GM19395 (cell line): Measurements from ENCODE around the gene RNF10.
"Not testable (repeated sequence)": the region's sequence is repeated elsewhere in the genome, so short reads cannot be mapped to it uniquely, and the experiment has no call there.

Experiments
- ATAC-seq: cut with Tn5 transposase; IDR thresholded peaks from one replicate; pipeline ENCODE4 v1.9.1; 2021; ENCODE audit warnings: mild to moderate bottlenecking, moderate library complexity; ENCODE audit not compliant: unreplicated experiment

RNF10 gene

DNA sequence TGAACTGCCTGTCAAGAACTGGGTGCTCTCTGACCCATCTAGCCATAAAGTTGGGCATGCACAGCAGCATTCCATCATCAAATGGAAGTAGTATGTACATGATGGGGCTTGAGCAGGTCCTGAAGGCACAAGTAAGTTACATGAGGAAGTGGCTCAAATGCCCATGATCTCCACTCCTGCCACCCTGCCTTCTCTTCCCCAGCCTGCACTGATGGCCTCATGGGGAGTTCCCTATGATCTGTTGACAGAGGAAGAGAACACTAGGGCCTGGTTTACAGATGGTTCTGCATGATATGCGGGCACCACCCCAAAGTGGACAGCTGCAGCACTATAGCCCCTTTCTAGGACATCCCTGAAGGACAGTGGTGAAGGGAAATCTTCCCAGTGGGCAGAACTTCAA lies 77.4 kb downstream of the RNF10 start:
- ATAC-seq: not testable (repeated sequence)

DNA sequence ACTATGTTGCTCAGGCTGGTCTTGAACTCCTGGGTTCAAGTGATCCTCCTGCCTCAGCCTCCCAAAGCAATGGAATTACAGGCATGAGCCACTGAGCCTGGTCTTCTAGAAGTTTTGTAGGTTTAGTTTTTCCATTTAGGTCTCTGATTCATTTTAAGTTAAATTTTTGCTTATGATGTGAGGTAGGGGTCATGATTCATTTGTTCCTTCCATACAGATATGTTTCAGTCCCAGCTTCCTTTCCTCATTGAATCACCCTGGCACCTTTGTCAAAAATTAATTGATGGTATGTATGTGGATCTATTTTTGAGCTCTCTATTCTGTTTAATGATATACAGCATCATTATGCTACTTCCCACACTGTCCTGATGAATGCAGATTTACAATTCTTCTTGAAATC lies 80.7 kb downstream of the RNF10 start:
- ATAC-seq: no peak

DNA sequence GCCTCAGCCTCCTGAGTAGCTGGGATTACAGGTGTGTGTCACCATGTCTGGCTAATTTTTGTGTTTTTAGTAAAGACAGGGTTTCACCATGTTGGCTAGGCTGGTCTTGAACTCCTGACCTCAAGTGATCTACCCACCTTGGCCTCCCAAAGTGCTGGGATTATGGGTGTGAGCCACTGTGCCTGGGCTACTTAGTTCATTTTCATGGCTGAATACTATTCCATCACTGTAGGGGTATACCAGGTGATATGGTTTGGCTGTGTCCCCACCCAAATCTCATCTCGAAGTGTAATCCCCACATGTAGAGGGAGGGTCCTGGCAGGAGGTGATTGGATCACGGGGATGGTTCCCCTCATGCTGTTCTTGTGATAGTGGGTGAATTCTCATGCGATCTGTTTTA lies 83.0 kb downstream of the RNF10 start:
- ATAC-seq: not testable (repeated sequence)

DNA sequence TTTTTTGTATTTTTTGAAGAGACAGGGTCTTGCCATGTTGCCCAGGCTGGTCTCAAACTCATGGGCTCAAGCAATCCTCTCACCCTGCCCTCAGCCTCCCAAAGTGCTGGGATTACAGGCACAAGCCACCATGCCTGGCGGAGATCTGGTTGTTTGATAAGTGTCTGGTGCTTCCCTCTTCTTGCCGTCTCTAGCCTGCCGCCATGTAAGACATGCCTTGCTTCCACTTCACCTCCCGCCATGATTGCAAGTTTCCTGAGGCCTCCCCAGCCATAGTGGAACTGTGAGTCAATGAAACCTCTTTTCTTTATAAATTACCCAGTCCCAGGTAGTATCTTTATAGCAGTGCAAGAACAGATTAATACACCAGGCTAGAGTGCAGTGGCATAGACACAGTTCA lies 83.6 kb downstream of the RNF10 start:
- ATAC-seq: not testable (repeated sequence)

DNA sequence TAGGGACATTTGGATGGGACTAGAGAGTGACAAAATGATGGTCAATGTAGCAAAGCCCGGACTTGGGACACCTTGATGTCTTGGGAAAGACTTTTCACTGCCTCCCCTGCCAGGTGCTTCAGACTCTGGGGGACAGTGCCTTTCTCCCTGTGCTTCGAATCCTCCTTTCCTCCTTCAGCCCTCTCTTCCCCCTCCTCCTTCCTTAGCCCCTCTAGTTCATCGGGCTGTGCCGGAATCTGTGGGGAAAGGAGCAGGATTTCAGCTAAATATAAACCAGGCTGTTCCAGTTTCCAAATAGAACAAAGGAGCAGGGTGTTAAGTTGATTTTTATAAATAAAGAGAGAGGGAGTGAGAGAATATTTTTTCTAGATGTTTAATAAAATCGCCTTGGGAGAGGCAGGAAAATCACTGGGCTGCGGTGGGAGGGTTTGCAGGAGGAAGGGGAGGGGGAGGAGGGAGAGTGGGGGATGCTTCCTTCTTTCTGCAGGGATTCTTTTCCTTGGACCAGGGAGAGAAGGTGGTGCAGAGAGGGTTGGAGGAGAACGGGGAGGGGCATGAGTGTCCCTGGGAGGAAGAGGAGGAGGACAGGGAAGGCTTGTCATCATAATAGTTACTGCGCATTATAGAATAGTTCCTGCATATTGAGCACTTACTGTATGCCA lies 84.9 kb downstream of the RNF10 start:
- ATAC-seq: no peak

DNA sequence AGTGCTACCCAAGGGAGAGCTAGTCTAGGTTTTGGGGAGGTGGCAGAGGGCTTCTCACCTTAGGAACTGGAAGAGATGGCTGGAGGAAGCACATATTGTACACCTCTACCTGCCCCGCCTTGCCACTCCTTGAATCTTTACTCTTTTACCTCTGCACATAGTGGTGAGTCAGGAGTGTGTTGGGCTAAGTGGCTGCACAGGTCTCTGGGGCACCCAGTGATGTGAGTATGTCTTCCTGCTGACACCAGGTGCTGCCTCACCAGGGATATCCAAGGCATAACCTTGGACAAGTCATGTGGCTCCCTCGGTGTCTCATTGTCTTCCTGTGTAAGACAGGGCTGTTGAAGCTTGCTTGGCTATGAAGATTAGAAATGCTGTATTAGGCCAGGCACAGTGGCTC lies 86.5 kb downstream of the RNF10 start:
- no peak for ATAC-seq

DNA sequence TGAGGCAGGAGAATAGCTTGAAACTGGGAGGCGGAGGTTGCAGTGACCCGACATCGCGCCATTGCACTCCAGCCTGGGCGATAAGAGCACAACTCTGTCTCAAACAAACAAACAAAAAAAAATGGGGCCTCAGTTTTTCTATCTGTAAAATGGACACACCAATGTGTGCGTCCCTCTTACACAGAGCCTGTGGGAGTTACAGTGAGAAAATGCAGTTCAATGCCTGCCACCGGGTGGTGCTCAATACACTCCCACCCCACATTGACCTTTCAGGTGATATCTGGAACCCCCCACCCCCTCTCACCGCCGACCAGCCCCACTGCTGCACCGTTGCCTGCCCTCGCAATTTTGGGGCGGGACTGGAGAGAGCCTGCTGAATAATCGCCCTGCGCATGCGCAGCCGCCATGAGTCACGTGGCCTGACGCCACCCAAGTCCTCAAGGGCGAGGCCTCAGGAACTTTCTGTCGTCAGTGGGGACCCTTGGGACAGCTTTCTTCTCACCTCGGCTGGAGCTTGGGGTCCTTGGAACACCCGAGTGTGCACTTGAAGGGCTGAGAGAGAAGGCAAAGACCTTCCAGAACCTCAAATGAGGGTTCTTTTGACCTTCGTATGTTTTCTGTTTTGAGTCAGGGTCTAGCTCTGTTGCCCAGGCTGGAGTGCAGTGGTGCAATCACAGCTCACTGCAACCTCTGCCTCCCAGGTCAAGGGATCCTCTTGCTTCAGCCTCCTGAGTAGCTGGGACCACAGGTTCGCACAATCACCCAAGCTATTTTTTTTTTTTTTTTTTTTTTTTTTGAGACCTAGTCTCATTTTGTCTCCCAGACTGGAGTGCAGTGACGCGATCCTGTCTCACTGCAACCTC lies 91.6 kb downstream of the RNF10 start:
- ATAC-seq: no peak
